NCI-H345 treated with DMSO at 0.1 percent for 48 hours (cell line): ENCODE measurements around the gene KLHL30.

ENCODE experiments used
- DNase-seq: peaks from one replicate; lab custom pipeline; 2025; ENCODE audit not compliant: unreplicated experiment; lab: John Stamatoyannopoulos, UW

Gene KLHL30

GRCh38 chr2:238138331-238139195 lies at the start of gene KLHL30:
TSS of gene KLHL30 (plus strand) at chr2:238138668. CDS start at chr2:238140755, 2,087 bp downstream.
- no peak for DNase-seq

- DNase-seq, result no peak
Observed at GRCh38 chr2:238090887-238091286, 47.6 kb upstream of the KLHL30 start.

- no peak for DNase-seq
Observed at GRCh38 chr2:238091436-238092060, 46.9 kb upstream of the KLHL30 start.

- no peak for DNase-seq
Observed at GRCh38 chr2:238092486-238093035, 45.9 kb upstream of the KLHL30 start.

GRCh38 chr2:238093181-238094140 lies 45.0 kb upstream of the KLHL30 start:
- no peak for DNase-seq

- DNase-seq, result no peak
Observed at GRCh38 chr2:238094438-238095022, 43.9 kb upstream of the KLHL30 start.

- no peak for DNase-seq
Observed at GRCh38 chr2:238095143-238095542, 43.3 kb upstream of the KLHL30 start.

GRCh38 chr2:238096311-238097011 lies 42.0 kb upstream of the KLHL30 start:
- no peak for DNase-seq

- DNase-seq, result no peak
Observed at GRCh38 chr2:238097201-238097987, 41.1 kb upstream of the KLHL30 start.

GRCh38 chr2:238097988-238098871 lies 40.2 kb upstream of the KLHL30 start:
- no peak for DNase-seq

- DNase-seq, result no peak
Observed at GRCh38 chr2:238098901-238099713, 39.4 kb upstream of the KLHL30 start.

GRCh38 chr2:238099714-238100048 lies 38.8 kb upstream of the KLHL30 start:
- DNase-seq, result no peak

- no peak for DNase-seq
Observed at GRCh38 chr2:238100049-238100820, 38.2 kb upstream of the KLHL30 start, which contains the start of gene ESPNL. TSS of gene ESPNL (plus strand) at chr2:238100340. CDS start at chr2:238100420, 80 bp downstream.

- DNase-seq, result no peak
Observed at GRCh38 chr2:238100821-238101771, 37.4 kb upstream of the KLHL30 start.
